Natural killer cell treated with Interleukin-12 subunit alpha and Interleukin-12 subunit beta and Interleukin-15 and Interleukin-18, amount 100 ng/mL, for 72 hours (primary cell): ENCODE data around the gene RBFOX2. TPM values are rescaled to one million over a fixed set of nuclear protein-coding genes. Genes with fewer than 3 reads are reported as not detected.

ENCODE experiments used
- ATAC-seq, 2 donors: fragments of 150-1000 bp; cut with Tn5 transposase in 1 of 2; sonication (Bioruptor Pico), chemical (Tn5 transposase) in 1 of 2; 2 replicates each; pipeline ENCODE4 v1.10.0; 2021
- DNase-seq: peaks from one replicate; pipeline ENCODE4 v3.0.0; 2022; ENCODE audit warnings: low spot score
- H3K27ac Mint-ChIP-seq, 2 donors: 1 replicate in 1 of 2; 2 replicates in 1 of 2; pipeline ENCODE4 v1.8.0; 2022; ENCODE audit warnings: mixed read lengths in 2 of 2, mild to moderate bottlenecking in 1 of 2, moderate library complexity in 1 of 2
- H3K27me3 Mint-ChIP-seq, 2 donors: 1 replicate in 1 of 2; 2 replicates in 1 of 2; pipeline ENCODE4 v1.8.0; 2022; ENCODE audit warnings: mixed read lengths in 2 of 2
- H3K36me3 Mint-ChIP-seq: one replicate; pipeline ENCODE4 v1.8.0; 2022; ENCODE audit warnings: mixed read lengths
- H3K4me1 Mint-ChIP-seq, 2 donors: 1 replicate in 1 of 2; 2 replicates in 1 of 2; pipeline ENCODE4 v1.8.0; 2022; ENCODE audit warnings: low read depth in 2 of 2, mixed read lengths in 2 of 2, mild to moderate bottlenecking in 1 of 2
- H3K4me3 Mint-ChIP-seq: one replicate; pipeline ENCODE4 v1.8.0; 2022; ENCODE audit warnings: mixed read lengths
- H3K9me3 Mint-ChIP-seq: 2 replicates; pipeline ENCODE4 v1.8.0; 2022; ENCODE audit warnings: mixed read lengths
- total RNA-seq, 2 donors: library from RNA; stranded (reverse); gene quantifications; one replicate each; pipeline ENCODE4 v1.2.3, GENCODE V29; 2022

Gene RBFOX2
- total RNA-seq, 2 donors from 2014 or later = 0.71 to 1.8 TPM

- Mint-ChIP-seq H3K27ac (no peak overlapping the region), H3K4me3 (no peak overlapping the region), H3K36me3 (no peaks in the 10 kb centered on the region), H3K9me3 (no peaks in the 10 kb centered on the region), H3K4me1 (no peaks in the 10 kb centered on the region), H3K27me3 (peaks cover 12 to 22% of the 10 kb centered on the region in 2 donors)
- ATAC-seq = no peak
- DNase-seq = no peak
Observed at GRCh38 chr22:35949243-35949642, 79.4 kb downstream of the RBFOX2 start.

- no peak overlapping the region for H3K4me3 Mint-ChIP-seq
- peaks cover 12 to 26% of the 10 kb centered on the region in 2 donors for H3K27me3 Mint-ChIP-seq
- DNase-seq (no peak), ATAC-seq (no peak)
- no peak overlapping the region for H3K27ac Mint-ChIP-seq
- H3K9me3 Mint-ChIP-seq = no peaks in the 10 kb centered on the region
- H3K4me1 Mint-ChIP-seq = no peaks in the 10 kb centered on the region
- no peaks in the 10 kb centered on the region for H3K36me3 Mint-ChIP-seq
Observed at GRCh38 chr22:35947794-35948425, 80.7 kb downstream of the RBFOX2 start.

GRCh38 chr22:35944458-35944857 is 84.2 kb downstream of the RBFOX2 start:
- ATAC-seq (no peak), DNase-seq (no peak)
- no peaks in the 10 kb centered on the region for H3K4me1 Mint-ChIP-seq
- no peaks in the 10 kb centered on the region for H3K9me3 Mint-ChIP-seq
- H3K36me3 Mint-ChIP-seq = no peaks in the 10 kb centered on the region
- peaks cover 12 to 42% of the 10 kb centered on the region in 2 donors for H3K27me3 Mint-ChIP-seq
- no peak overlapping the region for H3K4me3 Mint-ChIP-seq
- H3K27ac Mint-ChIP-seq = no peak overlapping the region

GRCh38 chr22:35940166-35940565 is 88.5 kb downstream of the RBFOX2 start:
- no peak overlapping the region for H3K4me3 Mint-ChIP-seq
- no peaks in the 10 kb centered on the region for H3K9me3 Mint-ChIP-seq
- peaks cover 14 to 40% of the 10 kb centered on the region in 2 donors for H3K27me3 Mint-ChIP-seq
- no peak overlapping the region for H3K27ac Mint-ChIP-seq
- no peak for ATAC-seq
- no peaks in the 10 kb centered on the region for H3K36me3 Mint-ChIP-seq
- H3K4me1 Mint-ChIP-seq = no peaks in the 10 kb centered on the region
- DNase-seq = no peak

GRCh38 chr22:35938226-35938625 is 90.4 kb downstream of the RBFOX2 start:
- H3K4me1 Mint-ChIP-seq = no peaks in the 10 kb centered on the region

GRCh38 chr22:35930933-35931332 is 97.7 kb downstream of the RBFOX2 start:
- H3K4me1 Mint-ChIP-seq = no peaks in the 10 kb centered on the region
- no peak for ATAC-seq
- DNase-seq = no peak
- H3K36me3 Mint-ChIP-seq = no peaks in the 10 kb centered on the region
- H3K9me3 Mint-ChIP-seq = no peaks in the 10 kb centered on the region
- H3K27ac Mint-ChIP-seq = no peak overlapping the region
- peaks cover 14 to 31% of the 10 kb centered on the region in 2 donors for H3K27me3 Mint-ChIP-seq
- no peak overlapping the region for H3K4me3 Mint-ChIP-seq

More at GRCh38 chr22:35938226-35938625, 90.4 kb downstream of the RBFOX2 start:
- Mint-ChIP-seq H3K36me3 (no peaks in the 10 kb centered on the region), H3K27ac (no peak overlapping the region), H3K4me3 (no peak overlapping the region), H3K27me3 (peaks cover 12 to 39% of the 10 kb centered on the region in 2 donors), H3K9me3 (no peaks in the 10 kb centered on the region)
- DNase-seq (no peak), ATAC-seq (no peak)

GRCh38 chr22:35928285-35928798 is 100.3 kb downstream of the RBFOX2 start:
- Mint-ChIP-seq H3K4me3 (no peak overlapping the region), H3K27ac (no peak overlapping the region), H3K4me1 (no peaks in the 10 kb centered on the region), H3K27me3 (peaks cover 14 to 33% of the 10 kb centered on the region in 2 donors), H3K9me3 (no peaks in the 10 kb centered on the region), H3K36me3 (no peaks in the 10 kb centered on the region)
- no peak for DNase-seq
- no peak for ATAC-seq

GRCh38 chr22:35923026-35923425 is 105.6 kb downstream of the RBFOX2 start:
- Mint-ChIP-seq H3K4me1 (peaks cover 0 to 6% of the 10 kb centered on the region in 2 donors), H3K36me3 (no peaks in the 10 kb centered on the region), H3K9me3 (no peaks in the 10 kb centered on the region), H3K27me3 (peaks cover 7 to 18% of the 10 kb centered on the region in 2 donors), H3K27ac (no peak overlapping the region), H3K4me3 (no peak overlapping the region)
- no peak for ATAC-seq
- no peak for DNase-seq

GRCh38 chr22:35921777-35922176 is 106.8 kb downstream of the RBFOX2 start:
- no peaks in the 10 kb centered on the region for H3K36me3 Mint-ChIP-seq
- peaks cover 0 to 6% of the 10 kb centered on the region in 2 donors for H3K4me1 Mint-ChIP-seq
- no peak overlapping the region for H3K4me3 Mint-ChIP-seq
- H3K27me3 Mint-ChIP-seq = peaks cover 4 to 20% of the 10 kb centered on the region in 2 donors
- peak; percentile 58 to 67 for ATAC-seq
- no peak overlapping the region for H3K27ac Mint-ChIP-seq
- H3K9me3 Mint-ChIP-seq = no peaks in the 10 kb centered on the region
- no peak for DNase-seq

GRCh38 chr22:35921044-35921443 is 107.6 kb downstream of the RBFOX2 start:
- ATAC-seq = no peak
- no peaks in the 10 kb centered on the region for H3K9me3 Mint-ChIP-seq
- DNase-seq = no peak
- no peak overlapping the region for H3K4me3 Mint-ChIP-seq
- H3K27me3 Mint-ChIP-seq = peaks cover under 1 to 13% of the 10 kb centered on the region in 2 donors
- peaks cover 0 to 6% of the 10 kb centered on the region in 2 donors for H3K4me1 Mint-ChIP-seq
- no peaks in the 10 kb centered on the region for H3K36me3 Mint-ChIP-seq
- no peak overlapping the region for H3K27ac Mint-ChIP-seq

- ATAC-seq = no peak
Observed at GRCh38 chr22:35919002-35919542, 109.6 kb downstream of the RBFOX2 start.

GRCh38 chr22:35918456-35918855 is 110.2 kb downstream of the RBFOX2 start:
- Mint-ChIP-seq H3K4me1 (peaks cover 0 to 12% of the 10 kb centered on the region in 2 donors), H3K27ac (no peak overlapping the region), H3K27me3 (peaks cover 21% of the 10 kb centered on the region in 2 donors), H3K9me3 (no peaks in the 10 kb centered on the region), H3K36me3 (no peaks in the 10 kb centered on the region), H3K4me3 (no peak overlapping the region)
- DNase-seq = no peak
- no peak for ATAC-seq

More at GRCh38 chr22:35919002-35919542, 109.6 kb downstream of the RBFOX2 start:
- no peaks in the 10 kb centered on the region for H3K9me3 Mint-ChIP-seq
- H3K36me3 Mint-ChIP-seq = no peaks in the 10 kb centered on the region
- H3K27me3 Mint-ChIP-seq = peaks cover 17 to 22% of the 10 kb centered on the region in 2 donors
- H3K4me1 Mint-ChIP-seq = peaks cover 0 to 12% of the 10 kb centered on the region in 2 donors
- no peak overlapping the region for H3K4me3 Mint-ChIP-seq
- DNase-seq = no peak
- H3K27ac Mint-ChIP-seq = no peak overlapping the region

- no peak overlapping the region for H3K27ac Mint-ChIP-seq
- H3K36me3 Mint-ChIP-seq = no peaks in the 10 kb centered on the region
- peaks cover 0 to 12% of the 10 kb centered on the region in 2 donors for H3K4me1 Mint-ChIP-seq
- DNase-seq (no peak), ATAC-seq (no peak)
- H3K4me3 Mint-ChIP-seq = no peak overlapping the region
- no peaks in the 10 kb centered on the region for H3K9me3 Mint-ChIP-seq
- H3K27me3 Mint-ChIP-seq = peaks cover 16 to 21% of the 10 kb centered on the region in 2 donors
Observed at GRCh38 chr22:35917651-35918050, 111.0 kb downstream of the RBFOX2 start.

GRCh38 chr22:35915477-35916013 is 113.1 kb downstream of the RBFOX2 start:
- Mint-ChIP-seq H3K4me1 (peaks cover 0 to 7% of the 10 kb centered on the region in 2 donors), H3K4me3 (no peak overlapping the region), H3K36me3 (no peaks in the 10 kb centered on the region), H3K9me3 (no peaks in the 10 kb centered on the region), H3K27ac (no peak overlapping the region), H3K27me3 (peaks cover 16 to 24% of the 10 kb centered on the region in 2 donors)
- DNase-seq = no peak
- no peak for ATAC-seq
